ENCODE data around the gene MTRF1L. TPM values are rescaled to one million over a fixed set of nuclear protein-coding genes. Genes with fewer than 3 reads are reported as not detected.
A peak's percentile ranks its signal among the peaks of the same experiment; 100 is the strongest.
"Not testable (repeated sequence)": the region's sequence is repeated elsewhere in the genome, so short reads cannot be mapped to it uniquely, and the experiment has no call there.

MTRF1L gene
- total RNA-seq, 2 donors from 2014 or later, result 17.9 to 22.6 TPM

DNA sequence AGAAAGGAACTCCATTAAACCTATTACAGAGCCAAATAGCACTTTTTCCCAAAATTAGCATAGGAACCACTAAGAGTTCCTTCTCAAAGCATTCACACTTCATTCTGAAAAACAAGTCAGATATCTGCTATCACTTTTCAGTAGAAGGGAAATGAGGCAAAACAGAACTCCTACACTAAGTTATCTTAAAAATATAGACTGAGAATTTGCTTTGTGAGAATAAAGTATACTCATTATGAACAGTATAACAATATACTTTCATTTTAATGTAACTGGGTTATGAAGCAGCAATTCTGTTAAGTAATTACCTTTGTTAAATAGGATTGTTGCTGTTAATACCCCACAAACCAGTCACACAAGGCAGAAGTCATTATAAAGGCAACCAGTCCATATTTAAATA, 8.7 kb downstream of the MTRF1L start:
- H3K27me3 ChIP-seq (replicated peaks; ENCODE audit: insufficient read depth), result no peaks in the 10 kb centered on the region
- H3K27ac ChIP-seq, result no peak overlapping the region
- H3K4me1 ChIP-seq (ENCODE audit: control insufficient read depth in 1 of 2, low read depth in 2 of 2), result peaks cover 3 to 10% of the 10 kb centered on the region in 2 donors
- no peaks in the 10 kb centered on the region for H3K9me3 ChIP-seq
- TF ChIP-seq, protein P1, sequence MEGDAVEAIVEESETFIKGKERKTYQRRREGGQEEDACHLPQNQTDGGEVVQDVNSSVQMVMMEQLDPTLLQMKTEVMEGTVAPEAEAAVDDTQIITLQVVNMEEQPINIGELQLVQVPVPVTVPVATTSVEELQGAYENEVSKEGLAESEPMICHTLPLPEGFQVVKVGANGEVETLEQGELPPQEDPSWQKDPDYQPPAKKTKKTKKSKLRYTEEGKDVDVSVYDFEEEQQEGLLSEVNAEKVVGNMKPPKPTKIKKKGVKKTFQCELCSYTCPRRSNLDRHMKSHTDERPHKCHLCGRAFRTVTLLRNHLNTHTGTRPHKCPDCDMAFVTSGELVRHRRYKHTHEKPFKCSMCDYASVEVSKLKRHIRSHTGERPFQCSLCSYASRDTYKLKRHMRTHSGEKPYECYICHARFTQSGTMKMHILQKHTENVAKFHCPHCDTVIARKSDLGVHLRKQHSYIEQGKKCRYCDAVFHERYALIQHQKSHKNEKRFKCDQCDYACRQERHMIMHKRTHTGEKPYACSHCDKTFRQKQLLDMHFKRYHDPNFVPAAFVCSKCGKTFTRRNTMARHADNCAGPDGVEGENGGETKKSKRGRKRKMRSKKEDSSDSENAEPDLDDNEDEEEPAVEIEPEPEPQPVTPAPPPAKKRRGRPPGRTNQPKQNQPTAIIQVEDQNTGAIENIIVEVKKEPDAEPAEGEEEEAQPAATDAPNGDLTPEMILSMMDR (IDR thresholded peaks at IDR 0.05), result no peak
- DNase-seq (ENCODE audit: low spot score) (no peak), ATAC-seq (ENCODE audit: insufficient number of reproducible peaks, low FRiP score, low read depth) (no peak)
- peaks cover 23% of the 10 kb centered on the region for H3K36me3 ChIP-seq
- H3K4me3 ChIP-seq, result no peak overlapping the region

DNA sequence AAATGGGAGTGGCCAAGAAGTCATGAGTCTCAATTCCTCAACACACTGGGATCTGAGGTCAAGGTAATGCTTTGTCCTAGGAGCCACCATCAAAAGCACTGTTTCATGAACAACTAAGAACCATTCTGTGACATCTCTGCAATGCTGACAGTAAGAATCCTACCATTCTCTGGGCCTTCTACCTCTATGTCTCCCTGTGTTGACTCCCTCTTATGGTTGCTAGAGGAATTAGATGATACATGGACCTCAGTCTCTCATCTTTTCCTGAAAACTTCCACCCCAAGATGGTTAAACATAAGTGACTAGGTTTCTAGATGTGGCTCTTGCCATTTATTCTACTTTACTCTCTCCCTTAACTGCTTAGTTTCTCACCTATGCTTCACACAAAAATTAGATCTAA, 9.1 kb downstream of the MTRF1L start:
- no peak for DNase-seq (ENCODE audit: low spot score)
- TF ChIP-seq, protein P1 (IDR thresholded peaks at IDR 0.05), result no peak
- Histone ChIP-seq H3K4me1 (ENCODE audit: control insufficient read depth in 1 of 2, low read depth in 2 of 2) (peaks cover 3 to 10% of the 10 kb centered on the region in 2 donors), H3K27ac (no peak overlapping the region), H3K4me3 (no peak overlapping the region), H3K9me3 (no peaks in the 10 kb centered on the region), H3K27me3 (replicated peaks; ENCODE audit: insufficient read depth) (no peaks in the 10 kb centered on the region), H3K36me3 (peaks cover 23% of the 10 kb centered on the region)
- ATAC-seq (ENCODE audit: insufficient number of reproducible peaks, low FRiP score, low read depth), result no peak

DNA sequence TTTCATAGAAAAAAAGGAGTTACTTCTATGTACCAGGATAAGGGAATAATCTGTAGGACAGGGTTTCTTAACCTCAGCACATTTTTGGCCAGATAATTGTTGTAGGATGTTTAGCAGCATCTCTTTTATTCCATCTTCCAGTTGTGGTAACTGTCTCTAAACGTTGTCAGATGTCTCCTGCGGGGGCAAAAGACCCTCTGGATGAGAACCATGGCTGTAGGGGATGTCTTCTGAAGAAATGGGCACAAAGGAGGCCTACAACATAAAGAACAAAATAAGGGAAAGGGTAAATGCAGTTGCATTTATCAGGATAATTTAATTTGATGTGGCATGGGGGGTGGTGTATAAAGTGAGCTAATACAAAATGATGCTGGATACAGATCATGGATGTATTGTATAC, 15.5 kb downstream of the MTRF1L start:
- TF ChIP-seq, protein P1 (IDR thresholded peaks at IDR 0.05), result no peak
- peaks cover 15 to 28% of the 10 kb centered on the region in 2 donors for H3K4me1 ChIP-seq (ENCODE audit: control insufficient read depth in 1 of 2, low read depth in 2 of 2)
- no peaks in the 10 kb centered on the region for H3K9me3 ChIP-seq
- peaks cover under 1% of the 10 kb centered on the region for H3K36me3 ChIP-seq
- no peaks in the 10 kb centered on the region for H3K27me3 ChIP-seq (replicated peaks; ENCODE audit: insufficient read depth)
- H3K4me3 ChIP-seq, result no peak overlapping the region
- ATAC-seq (ENCODE audit: insufficient number of reproducible peaks, low FRiP score, low read depth) (no peak), DNase-seq (ENCODE audit: low spot score) (no peak)
- no peak overlapping the region for H3K27ac ChIP-seq

DNA sequence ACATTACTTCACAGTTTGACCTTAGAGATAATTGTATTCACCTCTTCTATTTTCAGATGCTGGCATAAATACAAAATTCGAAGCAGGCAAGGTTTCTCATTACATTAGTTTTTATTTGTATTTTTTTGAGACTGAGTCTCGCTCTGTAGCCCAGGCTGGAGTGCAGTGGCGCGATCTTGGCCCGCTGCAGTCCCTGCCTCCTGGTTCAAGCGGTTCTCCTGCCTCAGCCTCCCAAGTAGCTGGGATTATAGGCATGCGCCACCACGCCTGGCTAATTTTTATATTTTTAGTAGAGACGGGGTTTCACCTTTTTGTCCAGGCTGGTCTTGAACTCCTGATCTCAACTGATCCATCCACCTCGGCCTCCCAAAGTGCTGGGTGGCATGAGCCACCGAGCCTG, 17.2 kb downstream of the MTRF1L start:
- H3K27ac ChIP-seq, result peak overlapping the region in 1 of 2 donors; percentile 94
- not testable (repeated sequence) for H3K4me3 ChIP-seq

DNA sequence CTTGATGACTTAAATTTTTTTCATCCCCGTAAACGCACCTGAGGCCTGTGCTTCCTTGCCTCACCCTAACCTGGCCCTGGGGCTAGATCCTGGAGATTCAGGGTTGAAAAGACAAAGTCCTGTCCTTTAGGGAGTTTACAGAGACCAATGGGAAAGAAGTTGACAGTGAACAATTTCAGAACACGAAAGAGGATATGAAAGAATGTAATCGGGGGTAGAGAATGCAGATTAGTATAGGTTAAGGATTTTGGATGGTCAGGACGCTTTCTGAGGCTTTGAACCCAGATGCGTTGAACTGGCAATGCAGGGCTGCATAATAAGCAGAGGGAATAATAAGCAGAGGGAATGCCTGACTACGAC, 18.0 kb downstream of the MTRF1L start:
- peaks cover 15 to 38% of the 10 kb centered on the region in 2 donors for H3K4me1 ChIP-seq (ENCODE audit: control insufficient read depth in 1 of 2, low read depth in 2 of 2)
- H3K4me3 ChIP-seq, result peak overlapping the region; percentile 99
- no peak for ATAC-seq (ENCODE audit: insufficient number of reproducible peaks, low FRiP score, low read depth)
- TF ChIP-seq, protein P1 (IDR thresholded peaks at IDR 0.05), result no peak
- no peaks in the 10 kb centered on the region for H3K36me3 ChIP-seq
- H3K27me3 ChIP-seq (replicated peaks; ENCODE audit: insufficient read depth), result no peaks in the 10 kb centered on the region
- no peak for DNase-seq (ENCODE audit: low spot score)
- no peaks in the 10 kb centered on the region for H3K9me3 ChIP-seq
- H3K27ac ChIP-seq, result peak overlapping the region; percentile 90 to 94

More for the DNA sequence above, 17.2 kb downstream of the MTRF1L start:
- DNase-seq (ENCODE audit: low spot score); ATAC-seq (ENCODE audit: insufficient number of reproducible peaks, low FRiP score, low read depth); H3K36me3 ChIP-seq; H3K9me3 ChIP-seq; H3K27me3 ChIP-seq (replicated peaks; ENCODE audit: insufficient read depth): not testable (repeated sequence)
- peaks cover 15 to 38% of the 10 kb centered on the region in 2 donors for H3K4me1 ChIP-seq (ENCODE audit: control insufficient read depth in 1 of 2, low read depth in 2 of 2)
